ENCODE data around the gene MCM7. TPM values are rescaled to one million over a fixed set of nuclear protein-coding genes. Genes with fewer than 3 reads are reported as not detected.

MCM7 gene
- total RNA-seq, 2 donors from 2014 or later, result 68.1 to 241 TPM

DNA sequence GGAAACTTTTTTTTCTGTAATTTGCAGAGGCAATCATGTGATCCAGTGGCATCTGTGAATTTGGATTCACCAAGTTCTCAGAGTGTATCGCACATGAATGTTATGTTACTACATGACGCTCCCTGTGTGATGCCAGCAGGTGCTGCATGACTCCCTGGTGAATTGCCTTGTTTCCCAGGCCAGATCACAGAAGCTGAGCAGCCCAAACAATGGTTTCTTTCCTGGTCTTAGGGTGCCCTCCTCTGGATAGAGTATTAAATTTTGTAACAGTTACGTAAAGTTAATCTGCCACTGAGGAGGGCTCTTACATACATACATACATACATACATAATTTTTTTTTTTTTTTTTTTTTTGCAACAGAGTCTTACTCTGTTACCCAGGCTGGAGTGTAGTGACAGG lies 48.0 kb downstream of the MCM7 start:
- no peaks in the 10 kb centered on the region for H3K36me3 ChIP-seq
- no peaks in the 10 kb centered on the region for H3K27me3 ChIP-seq
- H3K27ac ChIP-seq, result no peak overlapping the region
- H3K9me3 ChIP-seq, result no peaks in the 10 kb centered on the region
- H3K9ac ChIP-seq (ENCODE audit: low read depth in 2 of 2, low read length in 2 of 2), result no peak overlapping the region
- intact Hi-C loops (cut with DNase I), result no loop called here
- H3K4me1 ChIP-seq, result peaks cover 5% of the 10 kb centered on the region
- H3K4me3 ChIP-seq, result no peak overlapping the region
- DNase-seq, result peak; percentile 60
- TF ChIP-seq, protein P1, sequence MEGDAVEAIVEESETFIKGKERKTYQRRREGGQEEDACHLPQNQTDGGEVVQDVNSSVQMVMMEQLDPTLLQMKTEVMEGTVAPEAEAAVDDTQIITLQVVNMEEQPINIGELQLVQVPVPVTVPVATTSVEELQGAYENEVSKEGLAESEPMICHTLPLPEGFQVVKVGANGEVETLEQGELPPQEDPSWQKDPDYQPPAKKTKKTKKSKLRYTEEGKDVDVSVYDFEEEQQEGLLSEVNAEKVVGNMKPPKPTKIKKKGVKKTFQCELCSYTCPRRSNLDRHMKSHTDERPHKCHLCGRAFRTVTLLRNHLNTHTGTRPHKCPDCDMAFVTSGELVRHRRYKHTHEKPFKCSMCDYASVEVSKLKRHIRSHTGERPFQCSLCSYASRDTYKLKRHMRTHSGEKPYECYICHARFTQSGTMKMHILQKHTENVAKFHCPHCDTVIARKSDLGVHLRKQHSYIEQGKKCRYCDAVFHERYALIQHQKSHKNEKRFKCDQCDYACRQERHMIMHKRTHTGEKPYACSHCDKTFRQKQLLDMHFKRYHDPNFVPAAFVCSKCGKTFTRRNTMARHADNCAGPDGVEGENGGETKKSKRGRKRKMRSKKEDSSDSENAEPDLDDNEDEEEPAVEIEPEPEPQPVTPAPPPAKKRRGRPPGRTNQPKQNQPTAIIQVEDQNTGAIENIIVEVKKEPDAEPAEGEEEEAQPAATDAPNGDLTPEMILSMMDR (IDR thresholded peaks at IDR 0.05), result no peak

DNA sequence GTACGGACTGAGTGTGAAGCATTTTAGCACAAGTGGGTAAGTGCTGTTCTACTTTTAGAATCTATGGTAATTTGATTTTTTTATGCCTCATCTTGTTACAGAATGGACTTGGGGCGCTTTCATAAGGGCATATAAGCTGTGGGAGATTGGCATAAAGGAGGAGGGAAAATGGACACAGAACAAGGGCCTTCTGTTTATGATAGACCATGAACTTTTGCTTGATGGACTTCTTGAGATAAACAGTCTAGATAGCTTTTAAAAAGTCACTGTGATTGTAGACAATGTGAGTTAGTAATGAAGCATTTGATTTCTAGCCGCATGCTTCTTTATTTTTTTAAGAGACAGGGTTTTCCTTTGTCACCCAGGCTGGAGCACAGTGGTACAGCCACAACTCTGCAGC lies 49.6 kb downstream of the MCM7 start:
- TF ChIP-seq, protein P1 (IDR thresholded peaks at IDR 0.05), result no peak
- Histone ChIP-seq H3K27me3 (no peaks in the 10 kb centered on the region), H3K27ac (no peak overlapping the region), H3K9me3 (no peaks in the 10 kb centered on the region), H3K9ac (ENCODE audit: low read depth in 2 of 2, low read length in 2 of 2) (no peak overlapping the region), H3K36me3 (no peaks in the 10 kb centered on the region), H3K4me1 (peaks cover 5% of the 10 kb centered on the region), H3K4me3 (no peak overlapping the region)
- no peak for DNase-seq
- intact Hi-C loops (cut with DNase I), result no loop called here

DNA sequence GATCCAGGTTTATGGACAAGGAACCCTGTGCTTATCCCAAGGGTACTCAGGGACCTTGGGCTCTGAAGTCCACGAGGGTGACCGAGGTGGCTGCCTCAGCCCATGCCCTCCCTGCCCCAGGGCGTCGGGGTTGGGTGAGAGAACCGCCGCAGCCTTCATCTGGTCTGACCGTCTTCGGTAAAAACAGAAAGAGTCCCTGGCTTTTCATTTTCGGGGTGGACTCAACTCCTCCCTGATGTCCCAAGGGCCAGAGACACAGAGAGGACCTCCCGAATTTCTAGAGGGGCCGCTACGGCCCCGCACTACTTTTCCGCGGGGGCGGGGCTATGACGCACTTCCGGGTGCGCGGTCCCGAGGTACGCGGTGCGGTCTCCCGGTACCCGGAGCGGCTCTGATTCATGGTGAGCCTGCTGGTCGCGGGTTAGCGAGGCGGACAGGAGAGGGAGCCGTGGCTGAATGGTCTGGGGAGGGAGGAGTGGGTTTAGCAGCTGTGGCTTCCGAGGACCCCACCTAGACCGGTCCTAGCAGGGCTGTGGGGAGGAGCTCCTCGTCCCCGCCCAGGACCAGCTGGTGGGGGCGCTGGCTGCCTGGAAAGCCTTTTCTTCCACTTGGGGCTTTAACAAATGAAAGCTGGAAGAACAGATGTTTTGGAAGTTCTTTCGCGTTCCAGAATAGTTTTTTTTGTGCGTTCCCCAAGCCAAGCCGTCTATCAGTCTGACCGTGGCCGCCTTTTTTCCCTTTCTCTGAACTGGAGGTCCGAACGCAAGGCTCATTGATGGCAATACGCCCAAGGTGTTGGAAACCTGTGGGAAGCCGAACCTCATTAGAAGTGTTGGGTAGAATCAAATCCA lies 51.5 kb downstream of the MCM7 start, which contains the start of gene ZSCAN21:
ZSCAN21 (plus strand) TSS at position 334 of the 851 bp plus-strand sequence. CDS start 7,233 bp downstream, outside the sequence.
- peak within 1 kb of the TSS; percentile 90 for H3K27ac ChIP-seq
- intact Hi-C loops (cut with DNase I), result loop anchor here (5.0 kb wide), 1 partner anchor 33 kb away; the partner anchor contains the start of gene ZNF3
- H3K9ac ChIP-seq (ENCODE audit: low read depth in 2 of 2, low read length in 2 of 2), result peak within 1 kb of the TSS; percentile 79 to 89
- no peaks in the 10 kb centered on the region for H3K9me3 ChIP-seq
- no peaks in the 10 kb centered on the region for H3K27me3 ChIP-seq
- H3K4me1 ChIP-seq, result peaks cover 5% of the 10 kb centered on the region
- no peaks in the 10 kb centered on the region for H3K36me3 ChIP-seq
- DNase-seq, result peak; percentile 84
- TF ChIP-seq, protein P1 (IDR thresholded peaks at IDR 0.05), result no peak
- H3K4me3 ChIP-seq, result peak within 1 kb of the TSS; percentile 64

DNA sequence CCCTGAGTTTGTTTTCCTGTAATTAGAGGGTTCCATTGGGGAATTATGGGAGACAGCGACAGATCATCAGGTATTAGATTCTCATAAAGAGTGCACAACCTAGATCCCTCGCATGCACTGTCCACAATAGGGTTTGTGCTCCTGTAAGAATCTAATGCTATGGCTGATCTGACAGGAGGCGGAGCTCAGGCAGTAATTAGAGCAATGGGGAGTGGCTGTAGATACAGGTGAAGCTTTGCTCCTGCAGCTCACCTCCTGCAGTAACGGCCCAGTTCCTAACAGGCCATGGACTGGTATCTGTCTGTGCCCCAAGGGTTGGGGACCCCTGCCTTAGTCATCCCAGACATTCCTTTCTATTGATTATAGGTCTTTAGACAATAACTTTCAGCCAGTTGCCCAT lies 52.5 kb downstream of the MCM7 start:
- Histone ChIP-seq H3K9ac (ENCODE audit: low read depth in 2 of 2, low read length in 2 of 2) (no peak overlapping the region), H3K27ac (no peak overlapping the region), H3K4me1 (peaks cover 5% of the 10 kb centered on the region)

DNA sequence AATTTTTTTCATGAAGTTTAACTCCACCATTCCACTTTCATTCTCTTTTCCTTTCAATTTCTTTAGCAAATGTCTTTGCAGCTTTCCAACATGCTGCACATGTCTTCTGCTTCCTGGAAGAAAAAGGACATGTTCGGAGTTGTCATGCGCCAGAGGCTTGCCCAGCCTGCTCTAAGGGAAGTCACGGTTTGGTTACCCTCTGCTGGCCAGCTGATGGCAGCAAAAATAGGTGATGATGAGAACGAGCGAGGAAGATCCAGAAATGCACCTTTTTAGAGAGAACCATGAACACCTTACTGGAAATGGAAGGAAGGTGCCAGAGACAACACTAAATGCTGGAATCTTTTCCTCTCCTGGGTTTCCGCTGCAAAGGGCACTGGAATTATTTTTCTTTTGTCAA lies 56.5 kb downstream of the MCM7 start:
- intact Hi-C loops (cut with DNase I), result loop anchor here (5.0 kb wide), 2 partner anchors 38 to 52 kb away; partner anchors contain the start of gene ZNF3
- H3K27ac ChIP-seq, result no peak overlapping the region

More for the DNA sequence above, 52.5 kb downstream of the MCM7 start:
- H3K27me3 ChIP-seq, result no peaks in the 10 kb centered on the region
- no peaks in the 10 kb centered on the region for H3K9me3 ChIP-seq
- no peak overlapping the region for H3K4me3 ChIP-seq
- DNase-seq, result peak; percentile 26
- intact Hi-C loops (cut with DNase I), result loop anchor here (5.0 kb wide), 1 partner anchor 34 kb away; the partner anchor contains the start of gene ZNF3
- TF ChIP-seq, protein P1 (IDR thresholded peaks at IDR 0.05), result no peak
- no peaks in the 10 kb centered on the region for H3K36me3 ChIP-seq

More for the DNA sequence above, 56.5 kb downstream of the MCM7 start:
- DNase-seq, result peak; percentile 53
- H3K9ac ChIP-seq (ENCODE audit: low read depth in 2 of 2, low read length in 2 of 2), result peak overlapping the region in 1 of 2 donors; percentile 14
- H3K27me3 ChIP-seq, result no peaks in the 10 kb centered on the region
- no peak overlapping the region for H3K4me3 ChIP-seq
- H3K4me1 ChIP-seq, result no peaks in the 10 kb centered on the region
- H3K9me3 ChIP-seq, result no peaks in the 10 kb centered on the region
- no peaks in the 10 kb centered on the region for H3K36me3 ChIP-seq
- TF ChIP-seq, protein P1 (IDR thresholded peaks at IDR 0.05), result no peak

Small RNA genes lying within 50 kb of the gene (microRNA-seq; reads per million reads assigned to microRNA genes)
- gene MIR106B (1,966 reads per million, percentile 85 among the genes with 10 or more reads in this experiment), gene MIR25 (400 reads per million, percentile 68 among the genes with 10 or more reads in this experiment), gene MIR93 (6,845 reads per million, percentile 92 among the genes with 10 or more reads in this experiment)

Other genes with a start within 250 kb of the MCM7 start
- not detected for gene OR2AE1, start 224.4 kb downstream of the MCM7 start, total RNA-seq
- 10 to 100 TPM; 23.8 to 23.9 TPM for gene TRIM4, start 181.9 kb downstream of the MCM7 start, total RNA-seq
- gene GJC3, start 171.8 kb downstream of the MCM7 start, total RNA-seq, result not detected
- 1 to 10 TPM; 2.5 to 4.6 TPM for gene AZGP1, start 125.4 kb downstream of the MCM7 start, total RNA-seq
- 100 to 1,000 TPM in 1 of 2 donors, 10 to 100 TPM in 1; 96.1 to 147 TPM for gene ZKSCAN1, start 85.8 kb downstream of the MCM7 start, total RNA-seq
- 1 to 10 TPM; 6.2 to 7.7 TPM for gene ZSCAN21, start 51.6 kb downstream of the MCM7 start, total RNA-seq
- gene ZNF3, start 19.7 kb downstream of the MCM7 start, total RNA-seq, result 10 to 100 TPM; 30.1 to 31.9 TPM
- gene COPS6, start 12.4 kb downstream of the MCM7 start, total RNA-seq, result 100 to 1,000 TPM in 1 of 2 donors, 10 to 100 TPM in 1; 67.3 to 110 TPM
- gene AP4M1, start 246 bp upstream of the MCM7 start, total RNA-seq, result 10 to 100 TPM; 17.8 to 23.6 TPM
- 10 to 100 TPM; 28.7 to 67.3 TPM for gene TAF6, start 18.0 kb upstream of the MCM7 start, total RNA-seq
- gene CNPY4, start 18.2 kb upstream of the MCM7 start, total RNA-seq, result 10 to 100 TPM in 1 of 2 donors, 1 to 10 TPM in 1; 8.4 to 10.6 TPM
- gene MBLAC1, start 25.6 kb upstream of the MCM7 start, total RNA-seq, result 1 to 10 TPM; 1.9 to 4.1 TPM
- 100 to 1,000 TPM; 230 to 268 TPM for gene LAMTOR4, start 47.5 kb upstream of the MCM7 start, total RNA-seq
- 10 to 100 TPM; 40.3 to 69.5 TPM for gene TRAPPC14, start 57.3 kb upstream of the MCM7 start, total RNA-seq
- 10 to 100 TPM in 1 of 2 donors, 1 to 10 TPM in 1; 5.2 to 11.6 TPM for gene GAL3ST4, start 67.2 kb upstream of the MCM7 start, total RNA-seq
- 1 to 10 TPM; 4.0 to 7.6 TPM for gene GPC2, start 76.0 kb upstream of the MCM7 start, total RNA-seq
- gene STAG3, start 76.5 kb upstream of the MCM7 start, total RNA-seq, result 1 to 10 TPM; 1.4 to 3.8 TPM
- gene PVRIG, start 118.6 kb upstream of the MCM7 start, total RNA-seq, result 1 to 10 TPM in 1 of 2 donors, under 1 TPM in 1; 0.53 to 1.4 TPM
- gene SPDYE3, start 206.3 kb upstream of the MCM7 start, total RNA-seq, result not detected

All from colonic mucosa (tissue), 4 donors.